Occipital lobe (tissue), 2 donors: ENCODE results near the gene AIM2. TPM values are rescaled to one million over a fixed set of nuclear protein-coding genes. Genes with fewer than 3 reads are reported as not detected.
"Not testable (repeated sequence)": the region's sequence is repeated elsewhere in the genome, so short reads cannot be mapped to it uniquely, and the experiment has no call there.

ENCODE experiments used
- DNase-seq: peaks from one replicate; lab custom pipeline; 2025; lab: John Stamatoyannopoulos, UW
- total RNA-seq: library from RNA; depleted of rRNA; stranded (reverse); fragments of >200 nt; gene quantifications from one replicate; pipeline ENCODE4 v1.2.3, GENCODE V29; 2014

AIM2 gene, protein sequence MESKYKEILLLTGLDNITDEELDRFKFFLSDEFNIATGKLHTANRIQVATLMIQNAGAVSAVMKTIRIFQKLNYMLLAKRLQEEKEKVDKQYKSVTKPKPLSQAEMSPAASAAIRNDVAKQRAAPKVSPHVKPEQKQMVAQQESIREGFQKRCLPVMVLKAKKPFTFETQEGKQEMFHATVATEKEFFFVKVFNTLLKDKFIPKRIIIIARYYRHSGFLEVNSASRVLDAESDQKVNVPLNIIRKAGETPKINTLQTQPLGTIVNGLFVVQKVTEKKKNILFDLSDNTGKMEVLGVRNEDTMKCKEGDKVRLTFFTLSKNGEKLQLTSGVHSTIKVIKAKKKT
- total RNA-seq: 23.4 TPM

DNA sequence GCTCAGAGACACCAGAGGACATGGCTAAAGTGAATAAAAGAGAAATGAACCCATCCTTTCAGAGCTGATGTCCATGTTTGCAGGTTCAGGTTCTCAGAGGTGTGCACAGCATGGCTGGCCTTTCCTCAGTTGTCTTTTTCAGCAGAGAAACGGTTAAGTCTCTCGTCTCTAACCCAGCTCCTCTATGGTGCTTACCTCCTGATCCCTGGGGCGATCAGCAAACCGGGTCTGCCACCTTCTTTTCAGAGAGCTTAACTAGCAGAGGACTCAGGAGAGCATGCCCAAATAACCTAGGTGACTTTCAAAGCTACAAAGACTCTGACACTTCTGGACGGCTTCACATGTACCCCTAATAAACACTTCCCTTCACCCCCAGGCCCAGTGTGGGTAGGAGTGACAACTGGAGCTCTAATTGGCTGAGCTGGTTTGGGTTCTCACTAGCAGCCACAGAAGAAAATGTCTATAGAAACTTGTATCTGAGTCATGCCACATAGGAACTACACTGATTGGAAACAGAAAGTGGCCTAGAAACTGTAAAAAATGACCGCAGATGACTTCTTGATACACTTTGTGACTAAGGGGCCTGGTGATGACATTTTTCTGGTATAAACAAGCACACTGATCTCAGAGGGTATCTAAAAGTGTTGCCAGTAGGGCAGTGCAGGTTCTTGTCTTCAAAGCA, at the start of gene AIM2:
Gene AIM2, minus strand, starts transcription at position 329 of the 682 bp plus-strand sequence. CDS start 3,267 bp downstream, outside the sequence.
- DNase-seq: no peak

DNA sequence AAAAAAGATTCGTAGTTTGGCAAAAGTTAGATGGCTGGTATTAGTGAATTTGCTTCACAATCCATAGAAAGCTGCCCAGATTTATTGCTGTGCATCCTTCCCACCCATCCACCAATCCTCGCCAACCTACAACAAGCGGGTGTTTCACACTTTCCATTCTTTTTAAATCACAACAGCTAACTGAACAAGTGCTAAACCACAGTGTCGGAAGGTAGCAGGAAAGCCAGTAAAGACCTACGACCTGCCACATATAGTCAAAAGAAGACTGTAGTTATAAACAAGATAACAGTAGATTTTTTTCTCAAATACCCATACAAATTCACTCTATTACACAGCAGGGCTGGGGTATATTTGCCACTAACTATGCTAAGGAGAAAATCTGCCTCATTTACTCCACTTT, 47.0 kb upstream of the AIM2 start:
- DNase-seq: no peak

DNA sequence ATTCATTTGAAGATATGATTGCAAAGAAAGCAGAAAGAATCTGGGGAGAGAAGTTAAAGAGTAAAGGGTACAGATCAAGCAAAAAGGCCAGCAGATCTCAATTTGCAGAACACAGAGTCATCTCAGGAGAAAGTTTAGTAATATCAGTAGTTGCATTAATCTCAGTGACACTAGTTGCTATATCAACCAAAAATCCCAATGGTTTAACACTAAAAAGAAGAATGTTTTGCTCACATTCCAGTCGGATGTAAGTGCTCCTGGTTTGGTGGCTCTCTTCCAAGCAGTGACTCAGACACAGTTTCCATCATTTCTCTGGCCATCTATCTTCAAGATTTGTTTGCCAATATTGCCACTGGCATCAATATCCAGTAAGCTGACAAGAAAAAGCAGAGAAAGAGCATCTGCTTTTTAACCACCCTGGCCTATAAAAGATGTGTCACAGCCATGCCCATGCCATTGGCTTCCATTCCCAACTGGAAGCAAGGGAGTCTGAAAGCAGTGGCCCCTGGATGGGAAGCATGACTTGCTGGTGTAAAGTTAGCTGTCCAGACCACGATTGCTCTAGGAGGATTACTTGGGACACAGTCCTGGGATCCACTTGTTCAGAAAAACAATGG, 45.5 kb upstream of the AIM2 start:
- DNase-seq: no peak

DNA sequence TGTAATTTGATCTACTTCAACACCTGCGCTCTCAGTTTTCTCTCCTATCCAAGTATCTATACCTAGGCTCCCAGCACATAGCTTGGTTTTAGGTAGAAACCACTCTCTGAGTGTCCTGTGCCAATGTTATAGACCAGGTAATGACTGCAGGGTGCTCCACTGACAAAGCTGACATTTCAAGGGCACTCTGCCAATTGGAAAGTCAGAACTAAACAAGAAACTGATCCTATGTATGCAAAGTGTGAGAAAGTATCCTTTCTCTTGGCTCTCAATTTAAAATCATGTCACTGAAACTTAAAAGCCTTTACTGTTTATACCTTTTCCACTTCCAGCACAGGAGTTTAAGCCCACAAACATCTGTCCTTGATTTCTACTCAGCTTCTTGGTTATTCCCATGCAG, 45.0 kb upstream of the AIM2 start:
- DNase-seq: no peak

DNA sequence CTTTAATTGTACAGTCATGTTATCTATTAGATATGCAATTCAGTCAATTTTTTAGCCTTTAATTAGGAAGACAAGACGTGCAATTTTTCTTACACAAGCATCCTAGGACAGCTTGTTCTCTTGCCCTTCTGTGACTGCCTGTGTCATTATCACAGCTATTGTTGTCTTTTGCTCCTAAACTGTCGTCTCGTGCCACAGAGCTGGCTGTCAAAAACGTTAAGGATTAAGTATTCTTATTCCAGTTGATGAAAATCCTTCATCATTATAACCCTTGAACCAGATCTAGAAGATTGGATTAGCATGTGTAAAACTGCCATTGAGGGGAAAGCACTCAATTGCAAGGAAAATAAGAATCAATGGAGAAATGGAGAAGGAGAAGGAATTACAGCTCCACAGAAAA, 43.8 kb upstream of the AIM2 start:
- no peak for DNase-seq

DNA sequence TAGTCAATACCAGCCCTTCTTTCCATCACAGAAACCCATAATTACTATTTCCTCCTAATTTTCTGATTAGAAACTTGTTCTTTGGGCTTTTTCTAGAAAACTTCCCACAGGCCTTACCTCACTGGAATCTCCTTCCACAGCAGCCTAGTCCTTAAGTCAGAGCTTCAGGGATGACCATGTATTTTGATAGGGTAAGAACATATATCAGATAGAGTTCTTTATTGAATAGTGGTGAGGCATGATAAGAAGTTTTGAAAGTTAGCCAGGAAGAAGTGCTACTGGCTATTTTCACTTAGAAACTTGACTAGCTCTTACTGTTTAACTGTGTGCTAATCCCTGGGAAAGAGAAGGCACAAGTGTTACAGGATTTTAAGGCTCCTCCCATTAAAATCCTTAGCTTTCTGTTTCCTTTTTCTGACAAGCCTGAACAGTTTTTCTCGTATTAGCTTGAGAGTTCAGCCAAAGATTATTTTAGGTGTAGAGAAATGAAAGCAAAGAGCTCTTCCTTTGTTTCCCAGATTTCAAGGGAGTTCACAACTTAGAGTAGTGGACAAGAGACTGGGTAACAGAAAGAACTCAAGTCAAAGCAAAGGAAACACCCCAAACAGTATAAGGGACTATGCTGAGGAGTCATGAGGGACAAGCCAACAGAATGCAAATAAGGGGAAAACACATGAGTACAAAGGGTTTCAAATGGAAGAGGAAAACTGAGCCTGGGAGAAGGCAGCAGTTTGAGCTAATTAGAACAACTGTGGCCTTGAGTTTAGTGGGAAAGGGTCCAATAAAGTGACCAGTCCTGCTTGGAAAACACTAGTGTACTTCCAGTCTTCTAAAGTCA, 37.2 kb upstream of the AIM2 start:
- no peak for DNase-seq

DNA sequence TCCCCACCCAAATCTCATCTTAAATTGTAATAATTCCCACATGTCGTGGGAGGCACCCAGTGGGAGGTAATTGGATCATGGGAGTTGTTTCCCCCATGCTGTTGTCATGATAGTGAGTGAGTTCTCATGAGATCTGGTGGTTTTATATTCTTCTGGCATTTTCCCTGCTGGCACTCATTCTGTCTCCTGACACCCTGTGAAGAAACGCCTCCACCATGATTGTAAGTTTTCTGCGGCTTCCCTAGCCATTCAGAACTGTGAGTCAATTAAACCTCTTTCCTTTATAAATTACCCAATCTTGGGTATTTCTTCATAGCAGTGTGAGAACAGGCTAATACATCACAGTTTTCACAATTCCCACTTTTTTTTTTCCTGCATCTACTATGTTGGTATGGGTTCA, 26.5 kb upstream of the AIM2 start:
- DNase-seq: not testable (repeated sequence)

DNA sequence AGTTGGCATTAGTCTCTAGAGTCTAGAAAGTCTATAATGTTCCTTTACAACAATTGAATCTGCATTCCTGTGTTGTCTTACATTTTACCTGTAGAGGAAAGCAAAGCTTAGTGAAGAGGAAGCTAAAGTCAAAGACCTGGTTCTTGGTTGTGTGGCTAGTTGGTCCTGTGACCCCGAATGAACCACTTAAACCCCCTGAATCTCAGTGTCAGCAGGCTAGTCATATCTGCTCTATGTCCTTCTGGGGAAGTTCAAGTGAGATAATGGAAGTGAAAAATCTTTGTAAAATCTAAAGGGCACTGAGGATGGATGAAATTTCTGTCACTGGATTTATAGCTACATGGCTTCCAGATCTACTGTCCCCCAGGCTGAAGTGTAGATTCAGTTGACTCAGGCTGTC, 24.0 kb upstream of the AIM2 start:
- no peak for DNase-seq

DNA sequence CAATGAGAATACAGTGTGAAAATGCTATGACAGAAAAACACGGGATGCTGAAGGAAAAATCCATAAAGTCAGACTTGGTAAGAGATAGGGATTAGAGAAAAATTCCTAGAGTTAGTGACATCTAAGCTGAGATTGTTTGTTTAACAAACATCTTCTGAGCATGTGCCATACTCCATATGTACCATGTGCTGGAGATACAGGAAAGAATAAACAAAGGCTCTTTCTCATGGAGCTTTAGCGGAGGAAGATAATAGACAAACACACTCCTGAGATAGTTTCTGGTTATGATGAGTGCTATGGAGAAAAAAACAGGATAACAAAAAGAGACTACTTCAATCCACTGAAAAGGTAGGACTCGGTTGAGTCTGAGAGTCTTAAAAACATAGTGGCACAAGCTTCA, 22.0 kb upstream of the AIM2 start:
- DNase-seq: no peak

DNA sequence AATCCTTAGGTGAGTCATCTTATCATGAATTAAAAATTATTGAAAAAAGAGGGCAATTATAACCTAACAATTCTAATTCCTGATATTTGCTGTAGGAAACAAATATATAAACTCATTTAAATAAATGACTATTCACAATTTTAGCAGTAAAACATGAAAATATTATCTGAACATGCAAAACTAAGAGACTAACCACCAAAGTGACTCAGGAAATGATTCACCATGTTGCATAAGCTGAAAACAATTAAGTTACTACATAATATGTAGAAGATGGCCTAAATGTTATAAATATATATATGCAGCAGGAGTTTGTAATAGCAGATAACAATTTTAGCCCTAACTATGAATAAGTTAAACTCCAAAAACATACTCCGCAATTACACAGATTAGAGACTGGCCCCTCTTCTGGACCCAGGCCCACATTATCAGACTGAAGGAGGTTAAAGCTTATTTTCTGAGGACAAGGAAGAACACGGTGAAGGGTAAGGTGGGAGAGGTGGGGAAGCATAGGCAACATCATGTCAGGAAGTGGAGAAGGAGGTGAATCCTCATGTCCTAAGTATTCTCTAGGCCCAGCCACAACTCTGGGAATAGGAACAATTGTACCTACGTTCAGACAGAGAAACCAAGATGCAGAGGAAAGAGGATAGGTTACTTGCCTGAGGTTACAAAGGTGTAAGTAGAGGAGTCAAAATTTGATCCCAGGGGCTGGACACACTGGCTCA, 15.6 kb upstream of the AIM2 start:
- DNase-seq: no peak

DNA sequence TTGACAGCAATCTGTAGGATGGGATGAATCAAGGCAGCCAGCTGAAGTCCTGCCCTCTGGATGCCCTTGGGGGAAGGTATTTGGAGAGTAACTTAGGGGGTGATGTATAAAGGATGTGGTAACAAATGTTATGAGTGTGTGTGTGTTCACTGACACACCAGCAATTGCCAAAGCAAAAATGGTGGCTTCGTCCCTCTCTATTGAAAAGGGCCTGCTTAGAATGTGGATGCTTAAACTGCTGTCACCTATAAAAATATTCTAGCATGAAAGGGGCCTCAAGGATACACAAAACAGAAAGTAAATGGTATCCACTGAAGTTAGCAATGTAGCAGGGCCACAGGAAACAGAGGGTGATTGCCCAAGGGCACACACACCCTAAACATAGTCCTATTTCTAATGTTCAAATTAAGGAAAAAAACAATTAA, 15.1 kb upstream of the AIM2 start:
- no peak for DNase-seq

DNA sequence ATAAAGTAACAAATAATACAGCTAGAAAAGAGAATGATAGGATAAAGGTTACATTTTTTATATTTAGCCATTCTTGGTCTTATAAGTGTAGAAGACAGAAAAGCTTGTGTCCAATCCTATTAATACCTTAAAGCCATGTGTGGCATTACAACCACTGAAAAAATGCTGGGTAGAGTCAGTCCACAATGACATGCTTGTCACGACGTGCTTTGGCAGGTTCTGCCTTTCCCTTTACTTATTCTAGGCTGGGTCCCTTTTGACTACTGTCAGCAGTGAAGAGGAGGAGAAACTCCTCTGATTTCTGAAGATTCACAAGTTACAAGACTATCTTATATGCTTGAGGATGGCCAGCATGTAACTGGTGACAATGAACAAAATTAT, 14.6 kb upstream of the AIM2 start:
- no peak for DNase-seq

DNA sequence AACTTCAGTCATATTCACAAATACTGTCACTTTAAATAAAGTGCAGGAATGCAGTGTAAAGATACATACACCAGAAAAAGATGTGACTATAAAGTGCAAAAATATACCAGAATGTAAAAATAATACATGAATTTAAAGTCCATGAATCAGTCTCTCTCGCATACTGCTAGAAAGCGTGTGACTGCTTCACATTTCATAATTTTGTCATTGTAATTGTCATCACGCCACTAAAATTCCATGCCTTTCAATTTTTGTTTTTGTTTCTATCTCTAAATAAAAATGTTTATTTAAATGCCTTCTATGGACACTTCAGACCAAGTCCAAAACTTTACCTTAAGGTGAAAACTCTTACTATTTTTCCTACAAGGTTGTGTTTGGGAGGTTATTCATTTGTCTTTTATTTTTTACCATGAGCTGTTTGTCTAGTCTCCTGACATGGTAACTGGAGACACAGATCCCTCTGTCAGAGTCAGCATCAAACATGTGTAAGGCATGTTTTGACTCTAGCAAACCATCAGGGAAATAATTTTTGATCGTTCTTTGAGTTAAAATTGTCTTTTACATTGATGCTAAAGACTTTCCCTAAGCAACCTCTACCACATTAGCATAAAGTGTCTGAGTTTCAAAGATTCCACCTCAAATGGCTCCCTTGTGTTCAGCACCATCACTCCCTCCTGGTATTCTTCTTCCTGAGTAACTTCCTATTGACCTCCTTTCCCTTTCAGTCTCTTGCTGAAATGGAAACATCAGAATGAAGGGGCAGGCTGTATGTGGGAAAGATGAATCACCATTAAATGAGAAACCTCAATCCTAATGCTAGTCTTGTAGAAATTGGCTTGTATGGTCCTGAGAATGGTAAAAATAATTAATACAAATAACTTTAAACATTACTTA, 14.0 kb upstream of the AIM2 start:
- no peak for DNase-seq

DNA sequence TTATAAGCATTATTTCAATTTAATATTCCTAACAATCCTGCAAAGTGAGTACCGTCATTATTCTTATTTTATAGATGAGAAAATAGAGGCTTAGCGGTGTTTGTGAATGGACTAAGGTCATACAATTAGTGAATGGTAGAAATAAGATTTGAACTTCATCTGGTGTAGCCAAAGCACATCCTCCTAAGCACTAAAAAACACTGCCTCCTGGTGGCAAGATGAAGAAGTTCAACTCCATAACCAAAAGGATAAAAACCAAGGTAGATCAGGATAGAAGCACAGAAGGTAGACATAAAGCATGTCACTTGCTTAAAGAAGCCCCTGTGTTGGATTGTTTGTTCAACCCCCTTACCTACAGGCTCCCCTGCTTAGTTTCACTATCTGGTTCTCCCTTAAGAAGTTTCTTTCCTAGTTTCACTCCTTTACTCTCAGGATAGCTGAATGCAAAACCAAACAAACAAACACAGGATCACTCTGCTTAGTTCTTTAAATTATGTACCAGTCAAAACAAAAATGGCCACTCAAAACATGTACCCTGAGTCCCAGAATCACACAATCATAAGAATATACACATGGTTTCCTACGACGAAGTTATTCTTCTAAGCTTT, 12.7 kb upstream of the AIM2 start:
- no peak for DNase-seq

DNA sequence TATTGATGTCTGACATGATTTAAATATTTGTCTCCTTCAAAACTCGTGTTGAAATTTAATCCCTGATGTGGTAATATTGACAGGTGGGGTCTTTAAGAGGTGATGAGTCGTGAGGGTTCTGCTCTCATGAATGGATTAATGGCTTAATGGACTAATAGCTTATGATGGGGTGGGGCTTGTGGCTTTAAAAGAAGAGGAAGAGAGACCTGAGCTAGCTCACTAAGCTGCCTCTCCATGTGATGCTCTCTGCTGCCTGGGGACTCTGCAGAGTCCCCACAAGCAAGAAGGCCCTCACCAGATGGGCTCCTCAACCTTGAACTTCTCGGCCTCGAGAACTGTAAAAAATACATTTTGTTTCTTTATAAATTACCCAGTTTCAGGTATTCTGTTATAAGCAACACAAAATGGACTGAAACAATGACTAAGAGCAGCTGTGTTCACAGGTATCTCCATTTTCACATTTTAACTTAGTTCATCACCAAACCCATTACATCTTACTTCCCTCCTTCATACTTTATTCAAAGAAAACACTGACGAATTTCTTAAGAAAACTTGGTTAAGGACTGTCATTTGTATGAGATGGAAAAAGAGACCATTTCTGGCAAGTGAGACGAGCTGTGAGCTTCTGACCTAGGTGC, 12.1 kb upstream of the AIM2 start:
- DNase-seq: no peak

DNA sequence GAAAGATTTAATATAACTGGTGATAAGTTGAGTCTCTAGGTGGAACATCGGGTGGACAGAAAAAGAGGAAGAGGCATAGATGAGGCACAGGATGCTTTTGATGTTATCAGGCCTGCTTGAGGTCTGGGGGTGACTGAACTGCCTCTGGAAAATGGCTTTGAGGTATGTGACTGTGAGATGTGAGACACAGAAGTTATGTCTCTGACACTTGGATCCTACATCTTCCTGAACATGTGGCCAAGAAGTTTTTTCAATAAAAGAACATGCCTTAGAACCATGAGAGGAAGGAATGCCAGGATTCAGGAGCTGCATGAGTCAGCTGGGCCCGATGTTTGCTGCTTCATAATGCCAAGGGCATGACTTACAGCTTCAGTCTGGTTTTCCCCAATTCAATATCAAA, 11.5 kb upstream of the AIM2 start:
- no peak for DNase-seq

DNA sequence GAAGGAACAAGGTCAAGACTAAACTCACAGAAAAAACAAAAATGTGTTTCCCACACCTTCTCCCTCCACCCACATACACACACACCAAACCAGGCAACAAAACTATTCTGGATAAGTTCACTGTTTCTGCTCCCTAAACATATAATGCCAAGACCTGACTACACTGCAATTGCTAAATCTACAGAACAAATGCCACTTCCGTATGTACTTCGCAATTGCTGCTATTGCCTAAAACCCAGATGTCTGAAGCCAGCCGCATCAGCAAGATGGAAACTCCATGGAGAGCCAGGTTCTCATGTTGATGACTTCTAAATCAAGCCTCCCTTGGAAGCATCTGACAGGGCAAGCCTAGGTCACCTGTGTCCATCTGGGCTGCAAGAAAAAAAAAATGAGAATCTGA, 8.3 kb upstream of the AIM2 start:
- no peak for DNase-seq

DNA sequence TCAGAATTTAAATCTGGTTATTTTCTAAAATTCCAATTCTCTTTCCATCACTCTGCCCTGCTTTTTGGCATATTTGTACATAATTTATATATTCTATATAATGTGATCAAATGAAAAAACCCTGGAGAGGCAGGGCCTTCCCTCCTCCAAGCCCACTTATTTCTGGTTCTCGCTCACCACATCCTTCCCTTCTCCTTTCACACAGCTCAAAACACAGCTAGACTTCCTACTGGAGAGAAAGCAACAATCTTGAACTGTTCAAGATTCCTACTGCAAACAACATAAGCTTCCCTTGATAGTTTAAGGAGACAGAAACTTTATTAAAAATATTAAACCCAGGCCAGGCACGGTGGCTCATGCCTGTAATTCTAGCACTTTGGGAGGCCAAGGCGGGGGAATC, 7.6 kb upstream of the AIM2 start:
- no peak for DNase-seq

DNA sequence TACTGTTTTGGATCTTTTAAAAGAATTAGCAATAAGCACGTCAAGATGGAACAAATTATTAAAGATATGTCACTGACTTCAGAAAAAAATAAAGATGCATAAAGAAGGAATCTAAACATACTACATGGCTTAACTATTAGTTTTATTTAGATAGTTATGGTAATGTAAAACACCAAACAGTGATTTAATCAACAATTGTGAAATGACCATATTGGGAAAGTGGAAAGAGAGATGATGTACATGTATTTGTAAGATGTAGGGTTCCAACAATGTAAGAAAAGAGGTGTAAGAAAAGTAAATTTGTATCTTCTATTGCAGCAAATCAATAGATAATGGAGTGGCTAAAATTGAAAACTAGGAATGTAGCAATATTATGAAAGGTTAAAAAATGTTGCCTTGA, 6.4 kb upstream of the AIM2 start:
- no peak for DNase-seq
